Left ventricle myocardium inferior (tissue), 1 donor: ENCODE data around the gene QSOX2. TPM values are rescaled to one million over a fixed set of nuclear protein-coding genes. Genes with fewer than 3 reads are reported as not detected.

Source experiments
- DNase-seq: peaks from one replicate; pipeline ENCODE4 v3.0.0-alpha.2; 2020
- H3K27ac ChIP-seq: fragments of 200-600 bp; replicated peaks from 2 replicates; pipeline ENCODE4 v1.8.0; 2021
- H3K27me3 ChIP-seq: fragments of 200-600 bp; 2 replicates; pipeline ENCODE4 v1.8.0; 2021; ENCODE audit warnings: low read depth
- H3K36me3 ChIP-seq: fragments of 200-600 bp; 2 replicates; pipeline ENCODE4 v1.8.0; 2021
- H3K4me1 ChIP-seq: fragments of 200-600 bp; 2 replicates; pipeline ENCODE4 v1.8.0; 2021
- H3K4me3 ChIP-seq: fragments of 200-600 bp; 2 replicates; pipeline ENCODE4 v1.8.0; 2021; ENCODE audit warnings: mild to moderate bottlenecking, moderate library complexity
- H3K9me3 ChIP-seq: fragments of 200-600 bp; replicated peaks from 2 replicates; pipeline ENCODE4 v1.8.0; 2021
- CTCF ChIP-seq: fragments of 200-600 bp; IDR thresholded peaks from 2 replicates; pipeline ENCODE4 v1.8.0; 2021; ENCODE audit warnings: antibody characterized with exemption, mild to moderate bottlenecking, borderline replicate concordance
- intact Hi-C: fragments of 100-400 bp; cut with micrococcal nuclease; formaldehyde crosslinking; loops from one replicate; pipeline ENCODE4 v1.11.0; 2022
- total RNA-seq: library from RNA; stranded (reverse); fragmentation: NEBNext Ultra II Directional; extraction: Animal tissue kit (Norgen Biotek cat#: 25700); gene quantifications from one replicate; pipeline ENCODE4 v1.2.1, GENCODE V29; 2021
- donor health status: DM: no; HTN: yes; CAD: no; lungs with severe emphysema.

The QSOX2 gene
- total RNA-seq, 1 donor from 2014 or later: 8.0 TPM

- Histone ChIP-seq H3K4me3 (no peak overlapping the region), H3K4me1 (peaks cover 16% of the 10 kb centered on the region), H3K36me3 (no peaks in the 10 kb centered on the region), H3K9me3 (no peaks in the 10 kb centered on the region), H3K27ac (no peak overlapping the region), H3K27me3 (peaks cover 24% of the 10 kb centered on the region)
- DNase-seq: no peak
- no peak for TF ChIP-seq CTCF
- intact Hi-C loops: no loop called here
Measured at GRCh38 chr9:136249877-136250559, 4.4 kb upstream of the QSOX2 start.

GRCh38 chr9:136248951-136249876, 3.6 kb upstream of the QSOX2 start:
- intact Hi-C loops: no loop called here
- H3K9me3 ChIP-seq: no peaks in the 10 kb centered on the region
- H3K4me3 ChIP-seq: no peak overlapping the region
- TF ChIP-seq CTCF: no peak
- no peak overlapping the region for H3K27ac ChIP-seq
- H3K27me3 ChIP-seq: peaks cover 16% of the 10 kb centered on the region
- H3K36me3 ChIP-seq: no peaks in the 10 kb centered on the region
- DNase-seq: no peak
- peaks cover 17% of the 10 kb centered on the region for H3K4me1 ChIP-seq

GRCh38 chr9:136247947-136248637, 2.5 kb upstream of the QSOX2 start:
- Histone ChIP-seq H3K4me3 (no peak overlapping the region), H3K27ac (no peak overlapping the region), H3K4me1 (peaks cover 28% of the 10 kb centered on the region), H3K9me3 (no peaks in the 10 kb centered on the region), H3K36me3 (no peaks in the 10 kb centered on the region), H3K27me3 (peaks cover 7% of the 10 kb centered on the region)
- no peak for DNase-seq
- TF ChIP-seq CTCF: no peak
- intact Hi-C loops: no loop called here

GRCh38 chr9:136247551-136247916, 1.9 kb upstream of the QSOX2 start:
- H3K27me3 ChIP-seq: peaks cover 2% of the 10 kb centered on the region
- H3K9me3 ChIP-seq: no peaks in the 10 kb centered on the region
- H3K4me1 ChIP-seq: peaks cover 34% of the 10 kb centered on the region
- H3K36me3 ChIP-seq: no peaks in the 10 kb centered on the region
- H3K4me3 ChIP-seq: no peak overlapping the region
- intact Hi-C loops: no loop called here
- DNase-seq: no peak
- TF ChIP-seq CTCF: no peak
- H3K27ac ChIP-seq: no peak overlapping the region

GRCh38 chr9:136246849-136247550, 1.4 kb upstream of the QSOX2 start:
- intact Hi-C loops: no loop called here
- peaks cover 39% of the 10 kb centered on the region for H3K4me1 ChIP-seq
- H3K36me3 ChIP-seq: no peaks in the 10 kb centered on the region
- H3K27me3 ChIP-seq: no peaks in the 10 kb centered on the region
- H3K27ac ChIP-seq: no peak overlapping the region
- TF ChIP-seq CTCF: no peak
- DNase-seq: no peak
- H3K9me3 ChIP-seq: no peaks in the 10 kb centered on the region
- H3K4me3 ChIP-seq: no peak overlapping the region
